Measurements from ENCODE around the gene S1PR3.

Gene S1PR3

GRCh38 chr9:89002987-89003386 lies 11.7 kb downstream of the S1PR3 start:
- no peak for DNase-seq (ENCODE audit: low read depth, low spot score)
- no peak overlapping the region for H3K4me3 ChIP-seq (ENCODE audit: low read length)

GRCh38 chr9:89005323-89005722 lies 14.1 kb downstream of the S1PR3 start:
- no peak overlapping the region for H3K4me3 ChIP-seq (ENCODE audit: low read length)
- no peak for DNase-seq (ENCODE audit: low read depth, low spot score)

GRCh38 chr9:89006267-89006666 lies 15.0 kb downstream of the S1PR3 start:
- no peak overlapping the region for H3K4me3 ChIP-seq (ENCODE audit: low read length)
- DNase-seq (ENCODE audit: low read depth, low spot score): no peak

GRCh38 chr9:89006996-89007967 lies 16.0 kb downstream of the S1PR3 start:
- H3K4me3 ChIP-seq (ENCODE audit: low read length): no peak overlapping the region
- DNase-seq (ENCODE audit: low read depth, low spot score): no peak

GRCh38 chr9:89008055-89008743 lies 16.9 kb downstream of the S1PR3 start:
- DNase-seq (ENCODE audit: low read depth, low spot score): no peak
- H3K4me3 ChIP-seq (ENCODE audit: low read length): no peak overlapping the region

- no peak overlapping the region for H3K4me3 ChIP-seq (ENCODE audit: low read length)
- no peak for DNase-seq (ENCODE audit: low read depth, low spot score)
These were observed 17.7 kb downstream of the S1PR3 start for GRCh38 chr9:89008744-89009545.

- no peak for DNase-seq (ENCODE audit: low read depth, low spot score)
- no peak overlapping the region for H3K4me3 ChIP-seq (ENCODE audit: low read length)
These were observed 18.2 kb downstream of the S1PR3 start for GRCh38 chr9:89009546-89009840.

GRCh38 chr9:89010056-89010455 lies 18.8 kb downstream of the S1PR3 start:
- H3K4me3 ChIP-seq (ENCODE audit: low read length): no peak overlapping the region
- DNase-seq (ENCODE audit: low read depth, low spot score): no peak

GRCh38 chr9:89010526-89011111 lies 19.4 kb downstream of the S1PR3 start:
- DNase-seq (ENCODE audit: low read depth, low spot score): no peak

GRCh38 chr9:89011683-89012082 lies 20.4 kb downstream of the S1PR3 start:
- no peak overlapping the region for H3K4me3 ChIP-seq (ENCODE audit: low read length)
- DNase-seq (ENCODE audit: low read depth, low spot score): no peak

More at GRCh38 chr9:89010526-89011111, 19.4 kb downstream of the S1PR3 start:
- H3K4me3 ChIP-seq (ENCODE audit: low read length): no peak overlapping the region

- DNase-seq (ENCODE audit: low read depth, low spot score): no peak
- no peak overlapping the region for H3K4me3 ChIP-seq (ENCODE audit: low read length)
These were observed 21.2 kb downstream of the S1PR3 start for GRCh38 chr9:89012294-89013042.

GRCh38 chr9:89013660-89014059 lies 22.4 kb downstream of the S1PR3 start:
- no peak for DNase-seq (ENCODE audit: low read depth, low spot score)
- H3K4me3 ChIP-seq (ENCODE audit: low read length): no peak overlapping the region

- no peak overlapping the region for H3K4me3 ChIP-seq (ENCODE audit: low read length)
- DNase-seq (ENCODE audit: low read depth, low spot score): no peak
These were observed 22.9 kb downstream of the S1PR3 start for GRCh38 chr9:89014153-89014552.

GRCh38 chr9:89015336-89015735 lies 24.1 kb downstream of the S1PR3 start:
- DNase-seq (ENCODE audit: low read depth, low spot score): no peak

GRCh38 chr9:89020754-89021153 lies 29.5 kb downstream of the S1PR3 start:
- H3K4me3 ChIP-seq (ENCODE audit: low read length): no peak overlapping the region
- DNase-seq (ENCODE audit: low read depth, low spot score): no peak

More at GRCh38 chr9:89015336-89015735, 24.1 kb downstream of the S1PR3 start:
- H3K4me3 ChIP-seq (ENCODE audit: low read length): no peak overlapping the region

- H3K4me3 ChIP-seq (ENCODE audit: low read length): no peak overlapping the region
- no peak for DNase-seq (ENCODE audit: low read depth, low spot score)
These were observed 30.0 kb downstream of the S1PR3 start for GRCh38 chr9:89021154-89021803.

- DNase-seq (ENCODE audit: low read depth, low spot score): no peak
- no peak overlapping the region for H3K4me3 ChIP-seq (ENCODE audit: low read length)
These were observed 30.9 kb downstream of the S1PR3 start for GRCh38 chr9:89022001-89022759.
